Uterus (tissue), 4 donors: ENCODE measurements around the gene CAPRIN2. TPM values are rescaled to one million over a fixed set of nuclear protein-coding genes. Genes with fewer than 3 reads are reported as not detected.
A peak's percentile ranks its signal among the peaks of the same experiment; 100 is the strongest.

Experiments
- DNase-seq, 2 donors: peaks; one replicate each; pipeline ENCODE4 v3.0.0-alpha.2; 2019 to 2020
- H3K27ac ChIP-seq, 2 donors: fragments of 200-600 bp; sonication (generic); 1 replicate in 1 of 2; 2 replicates in 1 of 2; pipeline ENCODE4 v1.5.1; 2016 to 2018
- H3K27me3 ChIP-seq, 2 donors: fragments of 200-600 bp; sonication (generic); one replicate each; pipeline ENCODE4 v1.5.1; 2018 to 2019; ENCODE audit warnings: control low read depth in 1 of 2
- H3K36me3 ChIP-seq, 2 donors: fragments of 200-600 bp; sonication (generic); one replicate each; pipeline ENCODE4 v1.5.1; 2019; ENCODE audit warnings: control low read depth in 1 of 2
- H3K4me1 ChIP-seq, 2 donors: fragments of 200-600 bp; sonication (generic); one replicate each; pipeline ENCODE4 v1.5.1; 2018 to 2019; ENCODE audit warnings: control low read depth in 1 of 2
- H3K4me3 ChIP-seq, 2 donors: fragments of 200-600 bp; sonication (generic); 1 replicate in 1 of 2; 2 replicates in 1 of 2; pipeline ENCODE4 v1.5.1; 2018 to 2019; ENCODE audit warnings: mild to moderate bottlenecking in 1 of 2
- H3K9me3 ChIP-seq, 2 donors: fragments of 200-600 bp; sonication (generic); one replicate each; pipeline ENCODE4 v1.5.1; 2019; ENCODE audit warnings: control low read depth in 1 of 2
- CTCF ChIP-seq, 4 experiments: fragments of 200-600 bp in 2 of 4; fragments of 450-650 bp in 2 of 4; sonication (generic) in 2 of 4; IDR thresholded peaks; one replicate each; pipeline ENCODE4 v1.5.1; 2016 to 2019; ENCODE audit warnings: antibody characterized with exemption in 4 of 4, mild to moderate bottlenecking in 2 of 4, moderate library complexity in 1 of 4
- POLR2A ChIP-seq, 2 donors: fragments of 450-650 bp; IDR thresholded peaks; one replicate each; pipeline ENCODE4 v1.6.1; 2016; ENCODE audit warnings: antibody characterized with exemption in 2 of 2, mild to moderate bottlenecking in 1 of 2, moderate library complexity in 1 of 2
- intact Hi-C: fragments of 100-400 bp; cut with DNase I; formaldehyde crosslinking; loops from one replicate; pipeline ENCODE4 v1.15.1; 2023; ENCODE audit warnings: low total_unique reads
- total RNA-seq, 4 donors: library from RNA; depleted of rRNA in 3 of 4; stranded (reverse); fragments of >200 nt in 3 of 4; gene quantifications; one replicate each; pipeline versions ENCODE4 v1.1.0 to v1.2.4, GENCODE V29; 2014 to 2023
- donor health status: DM: yes; HTN: yes; CAD: no.

Gene CAPRIN2
- total RNA-seq, 4 donors from 2014 or later = 8.2 to 47.6 (median 35.8) TPM

- H3K36me3 ChIP-seq = no peaks in the 10 kb centered on the region
- H3K27me3 ChIP-seq = no peaks in the 10 kb centered on the region
- no peak for DNase-seq
- peak overlapping the region; percentile 42 to 86 for H3K4me3 ChIP-seq
- no peaks in the 10 kb centered on the region for H3K9me3 ChIP-seq
- peak overlapping the region; percentile 78 to 90 for H3K27ac ChIP-seq
- TF ChIP-seq POLR2A (IDR thresholded peaks at IDR 0.05) (no peak), CTCF (IDR thresholded peaks at IDR 0.05) (no peak)
- intact Hi-C loops = no loop called here
- no peaks in the 10 kb centered on the region for H3K4me1 ChIP-seq
These were observed 628 bp upstream of the CAPRIN2 start for GRCh38 chr12:30755395-30755762.

GRCh38 chr12:30754383-30754749 lies 385 bp downstream of the CAPRIN2 start:
- intact Hi-C loops = no loop called here
- H3K27me3 ChIP-seq = no peaks in the 10 kb centered on the region
- no peaks in the 10 kb centered on the region for H3K9me3 ChIP-seq
- H3K36me3 ChIP-seq = no peaks in the 10 kb centered on the region
- no peak for DNase-seq
- peak overlapping the region; percentile 52 to 86 for H3K4me3 ChIP-seq
- H3K4me1 ChIP-seq = no peaks in the 10 kb centered on the region
- TF ChIP-seq POLR2A (IDR thresholded peaks at IDR 0.05) (no peak), CTCF (IDR thresholded peaks at IDR 0.05) (no peak)
- H3K27ac ChIP-seq = peak overlapping the region; percentile 71 to 90

- Histone ChIP-seq H3K36me3 (no peaks in the 10 kb centered on the region), H3K27ac (peak overlapping the region; percentile 71 to 90), H3K4me3 (peak overlapping the region; percentile 52 to 86), H3K9me3 (no peaks in the 10 kb centered on the region), H3K27me3 (no peaks in the 10 kb centered on the region), H3K4me1 (no peaks in the 10 kb centered on the region)
- intact Hi-C loops = no loop called here
- no peak for TF ChIP-seq POLR2A (IDR thresholded peaks at IDR 0.05)
- TF ChIP-seq CTCF (IDR thresholded peaks at IDR 0.05) = no peak
- DNase-seq = no peak
These were observed 884 bp downstream of the CAPRIN2 start for GRCh38 chr12:30753751-30754382.

- intact Hi-C loops = no loop called here
- H3K4me3 ChIP-seq = no peak overlapping the region
- no peak for DNase-seq
These were observed 1.5 kb downstream of the CAPRIN2 start for GRCh38 chr12:30753233-30753632.

GRCh38 chr12:30752255-30752654 lies 2.5 kb downstream of the CAPRIN2 start:
- H3K9me3 ChIP-seq = no peaks in the 10 kb centered on the region
- H3K4me3 ChIP-seq = no peak overlapping the region
- no peaks in the 10 kb centered on the region for H3K27me3 ChIP-seq
- H3K4me1 ChIP-seq = no peaks in the 10 kb centered on the region
- no peaks in the 10 kb centered on the region for H3K36me3 ChIP-seq
- H3K27ac ChIP-seq = no peak overlapping the region
- intact Hi-C loops = no loop called here
- DNase-seq = no peak
- TF ChIP-seq CTCF (IDR thresholded peaks at IDR 0.05) (no peak), POLR2A (IDR thresholded peaks at IDR 0.05) (no peak)

More at GRCh38 chr12:30753233-30753632, 1.5 kb downstream of the CAPRIN2 start:
- H3K36me3 ChIP-seq = no peaks in the 10 kb centered on the region
- H3K9me3 ChIP-seq = no peaks in the 10 kb centered on the region
- TF ChIP-seq CTCF (IDR thresholded peaks at IDR 0.05) = no peak
- no peak for TF ChIP-seq POLR2A (IDR thresholded peaks at IDR 0.05)
- no peaks in the 10 kb centered on the region for H3K4me1 ChIP-seq
- no peak overlapping the region for H3K27ac ChIP-seq
- no peaks in the 10 kb centered on the region for H3K27me3 ChIP-seq
